ENCODE measurements around the gene ARSB.
A peak's percentile ranks its signal among the peaks of the same experiment; 100 is the strongest.

ARSB gene

GRCh38 chr5:78763659-78764189 is 221.4 kb downstream of the ARSB start:
- TF ChIP-seq CTCF (IDR thresholded peaks at IDR 0.05) = no peak

GRCh38 chr5:78761840-78762239 is 223.3 kb downstream of the ARSB start:
- no peak for TF ChIP-seq CTCF (IDR thresholded peaks at IDR 0.05)

- TF ChIP-seq CTCF (IDR thresholded peaks at IDR 0.05) = peak; percentile 26; the same call in 1 of the 2 replicates
Measured at GRCh38 chr5:78760770-78761169, 224.3 kb downstream of the ARSB start.

- no peak for TF ChIP-seq CTCF (IDR thresholded peaks at IDR 0.05)
Measured at GRCh38 chr5:78760366-78760765, 224.7 kb downstream of the ARSB start.

- TF ChIP-seq CTCF (IDR thresholded peaks at IDR 0.05) = no peak
Measured at GRCh38 chr5:78758169-78758839, 226.8 kb downstream of the ARSB start.

GRCh38 chr5:78757269-78758053 is 227.6 kb downstream of the ARSB start:
- no peak for TF ChIP-seq CTCF (IDR thresholded peaks at IDR 0.05)

GRCh38 chr5:78756858-78757257 is 228.3 kb downstream of the ARSB start:
- TF ChIP-seq CTCF (IDR thresholded peaks at IDR 0.05) = no peak
